ENCODE measurements around the gene ARRDC5. TPM values are rescaled to one million over a fixed set of nuclear protein-coding genes. Genes with fewer than 3 reads are reported as not detected.

Gene ARRDC5
- total RNA-seq, 1 donor from 2014 or later, result not detected

- Mint-ChIP-seq H3K4me1 (no peaks in the 10 kb centered on the region), H3K27me3 (ENCODE audit: low read depth) (no peaks in the 10 kb centered on the region), H3K36me3 (peaks cover 12% of the 10 kb centered on the region)
Measured at GRCh38 chr19:4922530-4923275, 20.0 kb upstream of the ARRDC5 start.

GRCh38 chr19:4916292-4917082 lies 13.8 kb upstream of the ARRDC5 start:
- no peaks in the 10 kb centered on the region for H3K27me3 Mint-ChIP-seq (ENCODE audit: low read depth)
- H3K27ac Mint-ChIP-seq, result peak overlapping the region; percentile 87
- peaks cover 8% of the 10 kb centered on the region for H3K36me3 Mint-ChIP-seq
- H3K4me3 Mint-ChIP-seq, result no peak overlapping the region
- no peak for DNase-seq (ENCODE audit: low spot score in 2 of 2, unreplicated experiment in 2 of 2)
- H3K9me3 Mint-ChIP-seq, result no peaks in the 10 kb centered on the region
- H3K4me1 Mint-ChIP-seq, result peaks cover 21% of the 10 kb centered on the region
- TF ChIP-seq CTCF (IDR thresholded peaks at IDR 0.05; ENCODE audit: unreplicated experiment), result no peak

More at GRCh38 chr19:4922530-4923275, 20.0 kb upstream of the ARRDC5 start:
- H3K9me3 Mint-ChIP-seq, result no peaks in the 10 kb centered on the region
- no peak for DNase-seq (ENCODE audit: low spot score in 2 of 2, unreplicated experiment in 2 of 2)
- H3K4me3 Mint-ChIP-seq, result no peak overlapping the region
- no peak for TF ChIP-seq CTCF (IDR thresholded peaks at IDR 0.05; ENCODE audit: unreplicated experiment)
- peak overlapping the region; percentile 47 for H3K27ac Mint-ChIP-seq

GRCh38 chr19:4914736-4915501 lies 12.2 kb upstream of the ARRDC5 start:
- no peak for DNase-seq (ENCODE audit: low spot score in 2 of 2, unreplicated experiment in 2 of 2)
- peaks cover 3% of the 10 kb centered on the region for H3K36me3 Mint-ChIP-seq
- no peaks in the 10 kb centered on the region for H3K27me3 Mint-ChIP-seq (ENCODE audit: low read depth)
- peaks cover 32% of the 10 kb centered on the region for H3K4me1 Mint-ChIP-seq
- H3K9me3 Mint-ChIP-seq, result no peaks in the 10 kb centered on the region
- TF ChIP-seq CTCF (IDR thresholded peaks at IDR 0.05; ENCODE audit: unreplicated experiment), result no peak
- H3K4me3 Mint-ChIP-seq, result no peak overlapping the region
- H3K27ac Mint-ChIP-seq, result peak overlapping the region; percentile 56

GRCh38 chr19:4913996-4914735 lies 11.5 kb upstream of the ARRDC5 start:
- no peaks in the 10 kb centered on the region for H3K9me3 Mint-ChIP-seq
- H3K27ac Mint-ChIP-seq, result peak overlapping the region; percentile 87

More at GRCh38 chr19:4913996-4914735, 11.5 kb upstream of the ARRDC5 start:
- H3K27me3 Mint-ChIP-seq (ENCODE audit: low read depth), result no peaks in the 10 kb centered on the region
- peaks cover 32% of the 10 kb centered on the region for H3K4me1 Mint-ChIP-seq
- no peak for TF ChIP-seq CTCF (IDR thresholded peaks at IDR 0.05; ENCODE audit: unreplicated experiment)
- no peak for DNase-seq (ENCODE audit: low spot score in 2 of 2, unreplicated experiment in 2 of 2)
- no peak overlapping the region for H3K4me3 Mint-ChIP-seq
- peaks cover 3% of the 10 kb centered on the region for H3K36me3 Mint-ChIP-seq
